Astrocyte of the spinal cord (primary cell): ENCODE data around the gene ELK4.
A peak's percentile ranks its signal among the peaks of the same experiment; 100 is the strongest.

Experiments used
- DNase-seq: peaks from one replicate; pipeline ENCODE4 v3.0.0; 2011; ENCODE audit warnings: low read depth, low spot score
- H3K4me3 ChIP-seq: 2 replicates; pipeline ENCODE4 v1.5.1; 2011; ENCODE audit warnings: low read depth, mild to moderate bottlenecking, low read length, moderate library complexity
- CTCF ChIP-seq: IDR thresholded peaks from 2 replicates; pipeline ENCODE4 v1.5.1; 2012; ENCODE audit warnings: low read depth, mild to moderate bottlenecking, low read length, inconsistent platforms
- in situ Hi-C: cut with HindIII; loops from 2 replicates; pipeline ENCODE4 v1.10.0; 2017; ENCODE audit warnings: low sequenced_read_pairs

The ELK4 gene

GRCh38 chr1:205656236-205656635 lies 24.4 kb upstream of the ELK4 start:
- no peak overlapping the region for H3K4me3 ChIP-seq
- TF ChIP-seq CTCF = no peak
- in situ Hi-C loops = no loop called here
- peak; percentile 48 for DNase-seq

GRCh38 chr1:205652984-205653383 lies 21.2 kb upstream of the ELK4 start:
- no peak for TF ChIP-seq CTCF
- in situ Hi-C loops = no loop called here
- no peak for DNase-seq
- no peak overlapping the region for H3K4me3 ChIP-seq

- no peak for DNase-seq
- no peak overlapping the region for H3K4me3 ChIP-seq
- TF ChIP-seq CTCF = no peak
Observed at GRCh38 chr1:205650241-205650640, 18.4 kb upstream of the ELK4 start.

GRCh38 chr1:205645519-205645918 lies 13.7 kb upstream of the ELK4 start:
- in situ Hi-C loops = no loop called here
- H3K4me3 ChIP-seq = no peak overlapping the region
- TF ChIP-seq CTCF = no peak
- DNase-seq = no peak

More at GRCh38 chr1:205650241-205650640, 18.4 kb upstream of the ELK4 start:
- in situ Hi-C loops = no loop called here

- H3K4me3 ChIP-seq = no peak overlapping the region
- DNase-seq = no peak
- no peak for TF ChIP-seq CTCF
- in situ Hi-C loops = no loop called here
Observed at GRCh38 chr1:205642679-205643307, 11.0 kb upstream of the ELK4 start.

- TF ChIP-seq CTCF = no peak
- DNase-seq = no peak
- H3K4me3 ChIP-seq = no peak overlapping the region
- in situ Hi-C loops = no loop called here
Observed at GRCh38 chr1:205639567-205639966, 7.8 kb upstream of the ELK4 start.
